Esophagus (tissue), 2 donors: ENCODE data around the gene TMEM51. TPM values are rescaled to one million over a fixed set of nuclear protein-coding genes. Genes with fewer than 3 reads are reported as not detected.
A peak's percentile ranks its signal among the peaks of the same experiment; 100 is the strongest.

Experiments
- H3K27ac ChIP-seq, 2 donors: one replicate each; pipeline ENCODE4 v1.5.1; 2013; ENCODE audit warnings: low read depth in 2 of 2, mild to moderate bottlenecking in 2 of 2, inconsistent platforms in 1 of 2, low read length in 1 of 2, moderate library complexity in 1 of 2
- H3K27me3 ChIP-seq, 2 donors: one replicate each; pipeline ENCODE4 v1.6.1; 2013; ENCODE audit warnings: low read length in 2 of 2, control low read depth in 1 of 2, mild to moderate bottlenecking in 1 of 2; ENCODE audit not compliant: insufficient read depth in 2 of 2, control insufficient read depth in 1 of 2
- H3K36me3 ChIP-seq, 2 donors: one replicate each; pipeline ENCODE4 v1.6.1; 2013; ENCODE audit warnings: low read length in 1 of 2; ENCODE audit not compliant: control insufficient read depth in 2 of 2, insufficient read depth in 2 of 2
- H3K4me1 ChIP-seq, 2 donors: one replicate each; pipeline ENCODE4 v1.6.1; 2013; ENCODE audit warnings: low read length in 1 of 2; ENCODE audit not compliant: control insufficient read depth in 2 of 2, insufficient read depth in 2 of 2
- H3K4me3 ChIP-seq, 2 donors: one replicate each; pipeline ENCODE4 v1.5.1; 2013; ENCODE audit warnings: low read length in 2 of 2, mild to moderate bottlenecking in 2 of 2, low read depth in 1 of 2, moderate library complexity in 1 of 2
- H3K9me3 ChIP-seq, 2 donors: one replicate each; pipeline ENCODE4 v1.6.1; 2013; ENCODE audit warnings: mild to moderate bottlenecking in 2 of 2, low read depth in 1 of 2, low read length in 1 of 2, moderate library complexity in 1 of 2; ENCODE audit not compliant: control insufficient read depth in 2 of 2, insufficient read depth in 1 of 2
- WGBS, 2 donors: extraction: QIAGEN DNeasy Blood & Tissue Kit; methylation state at CpG; one replicate each; pipeline ENCODE4 v1.1.7; 2013; 5-methylcytosine and 5-hydroxymethylcytosine counted together
- polyA plus RNA-seq, 2 donors: library from polyadenylated mRNA; stranded (reverse); fragments of 200-250 nt; gene quantifications; one replicate each; pipeline ENCODE4 v1.2.3, GENCODE V29; 2013
- donor health status: healthy with polysubstance abuse.
- donor health status: Bipolar disorder and iron deficiency.

TMEM51 gene
- polyA plus RNA-seq, 2 donors = 7.4 to 15.4 TPM

GRCh38 chr1:15207829-15208429 is 54.4 kb downstream of the TMEM51 start:
- no peaks in the 10 kb centered on the region for H3K27me3 ChIP-seq
- 61% methylated on average over 6 of the region's 6 CpGs for WGBS, 2 donors
- no peaks in the 10 kb centered on the region for H3K9me3 ChIP-seq
- no peak overlapping the region for H3K4me3 ChIP-seq
- no peaks in the 10 kb centered on the region for H3K36me3 ChIP-seq
- peaks cover 5% of the 10 kb centered on the region in 2 donors for H3K4me1 ChIP-seq
- H3K27ac ChIP-seq = no peak overlapping the region

GRCh38 chr1:15210651-15211375 is 57.3 kb downstream of the TMEM51 start:
- Histone ChIP-seq H3K9me3 (no peaks in the 10 kb centered on the region), H3K27ac (no peak overlapping the region), H3K4me1 (peaks cover 7 to 14% of the 10 kb centered on the region in 2 donors), H3K4me3 (no peak overlapping the region), H3K36me3 (peaks cover 0 to 5% of the 10 kb centered on the region in 2 donors), H3K27me3 (no peaks in the 10 kb centered on the region)
- WGBS, 2 donors = 80 to 81% methylated on average over 7 of the region's 7 CpGs

GRCh38 chr1:15211424-15211823 is 57.9 kb downstream of the TMEM51 start:
- Histone ChIP-seq H3K27ac (no peak overlapping the region), H3K4me3 (no peak overlapping the region), H3K36me3 (peaks cover 0 to 5% of the 10 kb centered on the region in 2 donors), H3K9me3 (no peaks in the 10 kb centered on the region), H3K27me3 (no peaks in the 10 kb centered on the region), H3K4me1 (peaks cover 5 to 14% of the 10 kb centered on the region in 2 donors)
- WGBS, 2 donors = 89 to 93% methylated on average over 3 of the region's 3 CpGs

GRCh38 chr1:15212216-15212953 is 58.8 kb downstream of the TMEM51 start:
- H3K4me3 ChIP-seq = no peak overlapping the region
- no peaks in the 10 kb centered on the region for H3K9me3 ChIP-seq
- H3K27ac ChIP-seq = no peak overlapping the region
- H3K4me1 ChIP-seq = peaks cover 4 to 13% of the 10 kb centered on the region in 2 donors
- no peaks in the 10 kb centered on the region for H3K27me3 ChIP-seq
- peaks cover 0 to 5% of the 10 kb centered on the region in 2 donors for H3K36me3 ChIP-seq
- WGBS, 2 donors = 72 to 75% methylated on average over 17 of the region's 17 CpGs

GRCh38 chr1:15212954-15213291 is 59.4 kb downstream of the TMEM51 start:
- Histone ChIP-seq H3K9me3 (no peaks in the 10 kb centered on the region), H3K4me3 (no peak overlapping the region), H3K27me3 (no peaks in the 10 kb centered on the region), H3K36me3 (peaks cover 0 to 5% of the 10 kb centered on the region in 2 donors), H3K4me1 (peaks cover 4 to 11% of the 10 kb centered on the region in 2 donors), H3K27ac (no peak overlapping the region)
- 69 to 84% methylated on average over 3 of the region's 3 CpGs for WGBS, 2 donors

GRCh38 chr1:15213341-15213821 is 59.8 kb downstream of the TMEM51 start:
- H3K4me3 ChIP-seq = no peak overlapping the region
- no peaks in the 10 kb centered on the region for H3K27me3 ChIP-seq
- WGBS, 2 donors = 61 to 72% methylated on average over 7 of the region's 7 CpGs
- peaks cover 4 to 11% of the 10 kb centered on the region in 2 donors for H3K4me1 ChIP-seq
- H3K36me3 ChIP-seq = peaks cover 0 to 5% of the 10 kb centered on the region in 2 donors
- H3K9me3 ChIP-seq = no peaks in the 10 kb centered on the region
- H3K27ac ChIP-seq = no peak overlapping the region

- Histone ChIP-seq H3K27me3 (no peaks in the 10 kb centered on the region), H3K4me3 (no peak overlapping the region), H3K36me3 (peaks cover 0 to 5% of the 10 kb centered on the region in 2 donors), H3K27ac (peak overlapping the region in 1 of 2 donors; percentile 5), H3K4me1 (peaks cover 4 to 11% of the 10 kb centered on the region in 2 donors), H3K9me3 (no peaks in the 10 kb centered on the region)
- 70 to 75% methylated on average over 19 of the region's 19 CpGs for WGBS, 2 donors
Observed at GRCh38 chr1:15214527-15214926, 61.0 kb downstream of the TMEM51 start.

- Histone ChIP-seq H3K27ac (peak overlapping the region in 1 of 2 donors; percentile 62), H3K9me3 (no peaks in the 10 kb centered on the region), H3K4me3 (no peak overlapping the region), H3K4me1 (peaks cover 4 to 11% of the 10 kb centered on the region in 2 donors), H3K36me3 (peaks cover 0 to 7% of the 10 kb centered on the region in 2 donors), H3K27me3 (no peaks in the 10 kb centered on the region)
- WGBS, 2 donors = 81 to 86% methylated on average over 23 of the region's 23 CpGs
Observed at GRCh38 chr1:15215116-15215515, 61.6 kb downstream of the TMEM51 start.

- Histone ChIP-seq H3K27ac (no peak overlapping the region), H3K4me3 (no peak overlapping the region), H3K36me3 (peaks cover 0 to 7% of the 10 kb centered on the region in 2 donors), H3K4me1 (peaks cover 4 to 11% of the 10 kb centered on the region in 2 donors), H3K9me3 (no peaks in the 10 kb centered on the region), H3K27me3 (no peaks in the 10 kb centered on the region)
- WGBS, 2 donors = 93 to 96% methylated on average over 1 of the region's 1 CpG
Observed at GRCh38 chr1:15217654-15218053, 64.1 kb downstream of the TMEM51 start.
